ENCODE measurements around the gene CPNE5. TPM values are rescaled to one million over a fixed set of nuclear protein-coding genes. Genes with fewer than 3 reads are reported as not detected.
"Not testable (repeated sequence)": the region's sequence is repeated elsewhere in the genome, so short reads cannot be mapped to it uniquely, and the experiment has no call there.

The CPNE5 gene
- total RNA-seq, 1 donor from 2014 or later, result 2.7 TPM

DNA sequence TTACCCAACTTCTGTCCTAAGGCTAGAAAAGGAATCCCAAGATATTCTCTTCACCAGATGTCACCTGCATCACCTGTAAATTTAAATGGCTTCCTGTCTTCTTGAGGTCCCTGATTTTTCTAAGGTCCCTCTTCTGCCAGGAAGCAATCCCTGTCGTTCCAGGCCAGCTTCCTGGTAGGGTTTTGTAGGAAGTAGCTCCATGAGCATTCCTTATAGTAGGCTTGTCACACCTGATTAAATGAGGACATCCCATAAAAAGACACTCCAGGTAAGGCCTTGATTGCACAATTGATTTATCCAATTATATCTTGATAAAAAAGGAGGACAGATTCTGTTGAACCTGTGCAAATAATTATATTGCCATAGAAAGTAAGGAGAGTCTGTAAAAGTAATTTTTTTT lies 132.9 kb downstream of the CPNE5 start:
- intact Hi-C loops (cut with micrococcal nuclease), result no loop called here

DNA sequence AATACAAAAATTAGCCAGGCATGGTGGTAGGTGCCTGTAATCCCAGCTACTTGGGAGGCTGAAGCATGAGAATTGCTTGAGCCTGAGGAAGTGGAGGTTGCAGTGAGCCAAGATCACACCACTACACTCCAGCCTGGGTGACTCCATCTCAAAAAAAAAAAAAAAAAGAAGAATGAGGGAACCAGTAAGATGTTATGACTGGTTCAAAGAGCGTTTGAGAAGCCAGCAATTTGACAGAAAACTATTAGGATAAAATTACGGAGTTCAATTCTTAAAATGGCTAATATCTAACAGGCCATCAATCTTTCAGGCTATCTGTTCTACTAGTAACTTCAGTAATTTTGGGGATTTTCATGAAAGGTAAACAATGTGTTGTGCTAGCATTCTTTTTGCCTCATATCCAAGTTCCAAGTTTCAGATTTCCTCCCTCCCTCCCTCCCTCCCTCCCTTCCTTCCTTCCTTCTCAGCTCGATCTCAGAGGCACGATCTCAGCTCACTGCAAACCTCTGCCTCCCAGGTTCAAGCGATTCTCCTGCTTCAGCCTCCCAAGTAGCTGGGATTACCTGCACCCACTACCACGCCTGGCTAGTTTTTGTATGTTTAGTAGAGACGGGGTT lies 134.2 kb downstream of the CPNE5 start:
- intact Hi-C loops (cut with micrococcal nuclease), result not testable (repeated sequence)

DNA sequence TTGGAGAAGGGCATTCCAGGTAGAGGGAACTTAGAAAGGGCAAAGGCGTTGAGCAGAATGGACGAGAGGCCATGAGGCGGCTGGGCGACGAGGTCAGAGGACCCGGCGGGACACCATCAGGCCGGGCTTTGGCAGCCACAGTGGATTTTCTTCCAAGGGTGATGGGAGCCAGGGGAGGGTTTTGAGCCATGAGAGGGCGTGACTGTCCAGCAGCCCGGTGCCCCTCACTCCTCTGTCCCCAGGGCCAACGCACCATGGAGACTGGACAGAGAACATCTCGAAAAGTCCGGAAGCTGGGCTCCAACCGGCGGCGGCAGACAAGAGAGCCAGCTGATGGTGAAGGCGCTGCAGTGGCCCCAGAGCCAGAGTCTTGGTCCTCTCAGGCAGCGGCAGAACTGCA lies 135.3 kb downstream of the CPNE5 start:
- intact Hi-C loops (cut with micrococcal nuclease), result no loop called here

DNA sequence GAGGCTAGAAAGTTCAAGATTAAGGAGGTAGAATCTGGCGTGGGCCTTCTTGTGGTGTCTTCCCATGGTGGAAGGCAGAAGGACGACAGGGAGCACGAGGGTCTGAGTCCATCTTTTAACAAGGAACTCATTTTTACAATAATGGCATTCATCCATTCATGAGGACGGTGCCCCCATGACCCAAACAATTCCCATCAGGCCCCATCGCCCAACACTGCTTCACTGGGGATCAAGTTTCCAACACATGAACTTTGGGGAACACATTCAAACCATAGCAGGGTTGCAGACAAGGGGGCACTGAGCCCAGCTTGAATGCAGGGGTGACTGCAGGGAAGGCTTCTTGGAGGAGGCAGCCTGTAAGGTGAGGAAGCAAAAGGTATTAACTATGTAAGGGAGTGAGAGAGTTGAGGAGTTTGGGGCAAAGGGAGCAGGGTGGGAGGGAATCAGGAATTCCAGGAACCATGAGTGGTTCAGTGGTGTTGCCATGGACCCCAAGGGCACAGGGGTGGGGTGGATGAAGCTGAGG lies 136.1 kb downstream of the CPNE5 start:
- intact Hi-C loops (cut with micrococcal nuclease), result no loop called here

DNA sequence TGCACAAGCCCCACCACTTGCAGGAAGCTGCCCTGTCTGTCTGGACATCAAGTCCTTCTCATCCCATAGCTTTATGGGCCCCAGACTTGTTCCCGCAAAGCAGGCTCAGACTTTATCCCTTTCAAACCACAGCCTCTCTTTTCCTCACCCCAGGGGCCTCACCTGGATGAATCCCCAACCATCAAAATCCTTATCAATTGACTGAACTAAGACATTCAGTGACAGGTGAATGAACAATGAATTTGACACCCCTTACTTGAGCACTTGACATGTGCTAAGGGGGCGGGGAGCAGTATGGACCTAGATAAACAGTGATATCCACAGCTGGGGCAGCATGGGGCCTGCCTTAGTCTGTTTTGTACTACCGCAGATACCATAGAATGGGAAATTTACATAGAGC lies 136.6 kb downstream of the CPNE5 start:
- intact Hi-C loops (cut with micrococcal nuclease), result no loop called here

DNA sequence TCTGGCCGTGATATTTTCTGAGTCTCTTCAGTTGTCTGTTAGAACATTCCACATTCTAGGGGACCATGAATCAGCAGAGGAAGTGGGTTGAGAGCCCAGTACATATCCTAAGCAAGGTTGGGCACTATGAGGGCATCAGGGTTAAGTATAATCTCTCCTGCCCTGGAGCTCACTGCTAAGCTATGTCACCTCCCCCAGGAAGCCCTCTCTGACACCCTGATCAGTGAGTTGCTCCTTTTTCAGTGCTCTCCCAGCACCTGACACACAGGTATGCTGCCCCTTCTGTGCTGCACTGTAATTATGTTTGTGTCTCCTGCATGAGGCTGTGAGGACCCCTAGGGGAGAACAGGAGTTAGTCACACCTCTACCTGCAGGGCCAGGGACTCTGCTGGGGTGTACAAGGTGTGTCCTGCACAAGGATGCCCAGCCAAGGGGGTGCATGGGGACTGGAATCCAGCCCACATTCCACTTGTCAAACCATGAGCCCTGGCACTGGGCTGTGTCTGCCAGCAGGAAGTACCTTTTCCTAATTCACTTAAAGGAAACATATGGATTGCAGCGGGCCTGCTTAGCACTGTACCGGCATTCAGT lies 137.7 kb downstream of the CPNE5 start:
- intact Hi-C loops (cut with micrococcal nuclease), result no loop called here

DNA sequence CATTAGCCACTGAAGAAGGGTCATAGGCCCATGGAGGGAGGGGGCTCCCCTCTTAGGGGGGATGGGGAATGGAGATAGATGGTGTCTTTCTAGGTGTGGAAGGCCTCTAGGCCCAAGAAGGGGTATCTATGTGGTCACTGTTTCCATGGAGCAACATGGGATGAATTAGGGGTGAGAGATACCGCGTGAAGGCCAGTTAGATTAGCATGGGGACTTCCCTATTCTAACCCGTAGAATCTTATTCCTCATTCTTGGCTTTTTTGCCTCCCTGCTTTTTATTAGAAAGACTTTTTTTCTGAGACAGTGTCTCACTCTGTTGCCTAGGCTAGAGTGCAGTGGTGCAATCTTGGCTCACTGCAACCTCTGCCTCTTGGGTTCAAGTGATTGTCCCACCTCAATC lies 138.4 kb downstream of the CPNE5 start:
- intact Hi-C loops (cut with micrococcal nuclease), result no loop called here

DNA sequence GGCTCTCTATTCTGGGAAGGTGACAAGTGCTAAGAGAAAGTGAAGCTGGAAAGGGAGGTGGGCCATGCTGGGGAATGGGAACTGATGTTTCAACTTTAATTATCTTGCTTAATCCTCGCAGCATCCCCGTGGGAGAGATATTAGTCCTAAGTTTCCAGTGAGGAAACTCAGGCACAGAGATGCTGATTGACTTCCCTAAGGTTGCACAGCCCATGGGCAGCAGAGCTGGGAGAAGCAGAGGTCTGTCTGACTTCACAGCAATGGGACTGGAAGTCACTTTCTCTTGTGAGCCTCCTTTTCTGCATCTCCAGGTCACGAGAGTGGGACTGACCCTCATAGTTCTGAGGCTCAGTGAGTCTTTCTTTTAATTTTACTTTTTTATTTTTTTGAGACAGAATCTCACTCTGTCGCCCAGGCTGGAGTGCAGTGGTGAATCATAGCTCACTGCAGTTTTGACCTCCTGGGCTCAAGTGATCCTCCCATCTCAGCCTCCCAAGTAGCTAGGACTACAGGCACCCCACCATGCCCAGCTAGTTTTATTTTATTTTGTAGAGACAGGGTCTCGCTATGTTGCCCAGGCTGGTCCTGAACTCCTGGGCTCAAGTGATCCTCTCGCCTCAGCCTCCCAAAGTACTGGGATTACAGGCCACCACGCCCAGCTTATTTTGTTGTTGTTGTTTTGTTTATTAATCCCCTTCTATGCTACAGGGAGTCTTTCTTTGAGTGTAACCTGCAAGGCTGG lies 139.0 kb downstream of the CPNE5 start:
- intact Hi-C loops (cut with micrococcal nuclease), result no loop called here

DNA sequence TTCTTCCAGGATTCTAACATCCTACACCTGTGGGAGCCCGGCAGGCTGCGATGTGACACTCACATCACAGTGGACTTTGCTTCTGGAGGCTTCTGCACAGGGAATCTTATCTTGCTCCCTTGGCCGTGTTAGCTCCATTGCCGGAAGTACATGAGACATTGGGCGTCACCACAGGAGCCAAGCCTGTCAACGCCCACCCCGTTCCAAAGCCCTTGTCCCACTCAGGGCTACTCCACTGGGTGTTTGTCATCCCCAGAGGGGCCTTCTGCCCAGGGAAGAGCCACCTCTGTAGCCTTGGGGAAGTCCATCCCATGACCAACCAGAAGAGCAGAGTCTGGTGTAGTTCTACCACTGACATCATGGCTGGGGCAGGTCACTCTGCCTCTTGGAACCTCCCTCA lies 139.9 kb downstream of the CPNE5 start:
- intact Hi-C loops (cut with micrococcal nuclease), result no loop called here

DNA sequence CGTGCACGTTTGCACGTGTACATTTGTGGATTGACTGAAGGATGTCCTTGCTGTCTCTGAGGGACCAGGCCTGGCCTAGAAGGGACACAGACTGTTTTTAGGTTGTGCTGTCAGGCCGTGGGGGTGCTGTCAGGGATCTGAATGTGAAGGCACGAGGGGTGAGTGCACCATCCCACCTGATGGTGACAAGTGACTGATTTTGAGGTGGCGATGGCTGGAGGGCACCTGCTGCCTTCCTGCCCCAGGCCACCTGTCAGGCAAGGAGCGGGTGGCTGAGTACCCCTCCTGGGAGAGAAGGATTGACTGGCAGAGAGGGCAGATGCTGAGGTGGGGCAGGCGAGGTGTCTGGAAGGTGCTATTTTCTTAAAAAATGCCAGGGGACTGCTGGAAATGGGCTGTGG lies 140.4 kb downstream of the CPNE5 start:
- intact Hi-C loops (cut with micrococcal nuclease), result no loop called here

DNA sequence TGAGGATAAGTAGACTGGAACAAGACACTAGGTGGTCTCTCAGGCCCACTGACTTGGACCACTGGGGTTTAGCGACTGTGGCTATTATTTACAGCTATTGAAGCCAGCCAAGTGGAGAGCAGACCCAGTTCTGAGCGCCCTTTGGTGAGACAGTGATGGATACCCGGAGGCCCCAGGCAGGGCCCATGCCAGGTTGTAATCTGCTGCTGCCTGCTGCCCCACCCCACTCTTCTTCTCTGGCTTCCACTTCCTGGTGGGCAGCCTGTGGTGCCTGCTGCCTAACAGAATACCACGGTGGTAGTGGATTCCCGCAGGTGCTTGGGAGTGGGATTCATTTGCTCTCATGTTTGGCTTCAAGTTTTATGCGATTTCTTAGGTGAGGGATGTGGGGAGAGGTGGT lies 141.0 kb downstream of the CPNE5 start:
- intact Hi-C loops (cut with micrococcal nuclease), result no loop called here

DNA sequence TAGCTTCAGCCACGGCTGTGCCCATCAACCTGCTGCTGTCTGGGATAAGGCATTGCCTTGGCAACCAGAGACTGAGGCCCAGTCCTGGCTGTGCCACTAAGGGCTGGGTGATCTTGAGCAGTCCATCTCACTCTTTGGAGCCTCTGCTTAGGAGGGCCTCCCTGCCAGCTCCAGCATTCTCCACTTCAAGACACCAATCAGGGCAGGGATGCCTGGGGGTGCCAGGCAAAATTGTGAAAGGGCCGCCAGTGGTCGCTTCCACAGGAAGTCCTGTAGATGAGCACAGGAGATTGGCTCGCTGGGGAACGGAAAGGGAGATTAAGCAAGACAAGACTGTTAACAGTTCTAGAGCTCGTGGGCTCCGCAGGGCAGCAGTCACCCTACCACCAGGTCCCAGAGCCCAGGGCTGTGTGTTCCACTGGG lies 141.8 kb downstream of the CPNE5 start, which contains the start of gene RAB44:
Gene RAB44 (plus strand): TSS at position 346 of the 423 bp plus-strand sequence. CDS start 6,410 bp downstream, outside the sequence.
- intact Hi-C loops (cut with micrococcal nuclease), result no loop called here

DNA sequence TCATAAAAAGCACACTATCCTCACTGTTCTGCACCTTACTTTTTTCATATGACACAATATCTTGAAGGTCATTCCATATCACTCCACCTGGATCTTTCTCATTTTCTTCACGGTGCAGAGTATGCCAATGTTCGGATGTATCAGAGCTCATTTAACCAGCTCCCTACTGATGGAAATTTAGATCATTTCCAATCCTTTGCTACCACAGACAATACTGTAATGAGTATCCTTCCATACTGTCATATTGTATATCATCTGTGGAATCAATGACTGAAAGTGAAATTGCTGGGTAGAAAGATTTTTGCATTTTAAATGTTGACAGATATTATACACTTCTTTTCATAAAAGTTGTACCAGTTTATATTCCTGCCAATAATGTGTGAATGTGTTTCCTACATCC lies 143.8 kb downstream of the CPNE5 start:
- intact Hi-C loops (cut with micrococcal nuclease), result no loop called here

DNA sequence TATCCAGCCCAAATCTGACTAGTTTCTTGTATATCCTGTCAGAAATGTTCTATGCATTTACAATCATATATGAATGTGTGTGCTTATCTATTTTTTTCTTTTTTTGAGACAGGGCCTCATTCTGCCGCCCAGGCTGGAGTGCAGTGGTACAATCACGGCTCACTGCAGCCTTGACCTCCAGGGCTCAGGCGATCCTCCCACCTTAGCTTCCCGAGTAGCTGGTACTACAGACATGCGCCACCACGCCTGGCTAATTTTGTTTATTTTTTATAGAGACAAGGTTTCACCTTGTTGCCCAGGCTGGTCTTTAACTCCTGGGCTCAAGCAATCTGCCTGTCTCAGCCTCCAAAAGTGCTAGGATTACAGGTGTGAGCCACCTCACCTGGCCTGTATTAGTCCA lies 144.6 kb downstream of the CPNE5 start:
- intact Hi-C loops (cut with micrococcal nuclease), result no loop called here

DNA sequence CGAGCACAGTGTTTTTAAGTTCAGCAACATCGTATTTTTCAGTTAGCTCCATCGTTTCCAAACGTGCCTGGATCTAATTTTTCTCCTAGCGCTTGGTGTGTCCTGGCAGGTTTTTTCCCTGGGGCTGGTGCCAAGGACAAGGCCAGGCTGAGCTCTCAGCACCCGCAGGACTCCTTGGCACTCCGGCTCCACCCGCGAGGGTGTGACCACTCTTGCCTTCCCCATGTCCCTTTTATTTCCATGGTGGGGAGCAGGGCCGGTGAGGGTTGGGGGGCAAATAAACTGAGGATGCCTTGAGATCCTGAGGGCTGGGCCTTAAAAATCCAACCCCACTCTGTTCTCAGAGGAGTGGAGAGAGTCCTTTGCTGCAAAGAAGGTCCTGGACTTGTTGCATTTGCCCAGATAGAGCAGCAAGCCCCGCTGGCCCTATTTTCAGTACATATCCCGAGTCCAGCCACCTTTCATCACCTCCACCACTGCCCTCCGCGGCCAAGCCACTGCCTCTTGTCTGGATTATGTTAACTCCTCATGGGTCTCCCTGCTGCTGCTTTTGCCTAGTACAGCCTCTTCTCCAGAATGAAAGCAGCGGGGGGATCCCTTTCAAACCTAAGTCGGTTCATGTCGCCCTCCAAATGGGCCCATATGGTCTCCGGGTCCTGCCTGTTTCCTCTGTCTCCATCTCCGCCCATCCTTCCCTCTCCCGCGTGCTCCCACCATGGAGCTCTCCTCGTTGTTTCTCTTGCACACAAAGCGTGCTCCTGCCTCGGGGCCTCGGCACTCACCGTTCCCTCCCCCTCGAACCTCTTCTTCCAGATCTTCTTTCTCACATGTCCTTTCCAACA lies 146.2 kb downstream of the CPNE5 start:
- intact Hi-C loops (cut with micrococcal nuclease), result loop anchor here (1.0 kb wide), 4 partner anchors 11 to 66 kb away; no protein-coding TSS in a partner anchor

DNA sequence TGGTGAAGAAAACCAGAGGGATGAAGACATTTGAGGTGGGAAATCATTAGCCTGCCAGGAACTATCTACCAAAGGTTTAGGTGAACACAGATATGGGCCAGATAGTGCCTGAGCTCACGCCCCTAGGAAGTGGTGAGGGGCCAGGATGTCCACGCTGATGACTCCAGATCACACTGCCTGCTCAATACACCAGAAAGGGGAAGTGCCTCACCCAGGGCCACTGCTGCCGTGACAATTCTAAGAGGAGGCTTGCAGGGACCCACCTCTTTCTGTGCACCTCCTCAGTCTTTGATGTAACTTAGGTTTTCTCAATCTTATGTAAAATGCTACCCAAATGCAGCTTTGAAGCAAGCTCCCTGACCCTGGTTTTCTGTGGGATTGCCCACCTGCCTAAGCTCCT lies 147.0 kb downstream of the CPNE5 start:
- intact Hi-C loops (cut with micrococcal nuclease), result loop anchor here (1.0 kb wide), 4 partner anchors 10 to 67 kb away; no protein-coding TSS in a partner anchor

DNA sequence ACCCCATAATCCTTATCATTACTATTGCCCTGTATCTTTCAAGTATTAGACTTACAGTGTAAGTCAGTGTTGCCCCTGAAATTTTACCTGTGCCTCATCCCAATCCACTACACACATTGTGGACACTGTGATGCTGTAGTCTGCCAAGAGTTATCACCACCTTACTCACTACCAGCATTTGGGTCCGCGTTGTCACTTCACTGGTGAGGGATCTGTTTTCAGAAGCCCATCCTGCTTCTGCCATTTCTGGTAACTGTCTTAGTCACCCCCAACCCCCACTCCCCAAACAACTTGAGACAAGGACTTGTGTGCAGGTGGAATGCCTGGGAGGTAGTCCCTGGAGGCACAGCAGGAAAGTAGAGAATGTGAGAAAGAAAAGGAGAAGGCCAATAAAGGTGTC lies 147.6 kb downstream of the CPNE5 start:
- intact Hi-C loops (cut with micrococcal nuclease), result loop anchor here (1.0 kb wide), 4 partner anchors 9 to 68 kb away; no protein-coding TSS in a partner anchor

DNA sequence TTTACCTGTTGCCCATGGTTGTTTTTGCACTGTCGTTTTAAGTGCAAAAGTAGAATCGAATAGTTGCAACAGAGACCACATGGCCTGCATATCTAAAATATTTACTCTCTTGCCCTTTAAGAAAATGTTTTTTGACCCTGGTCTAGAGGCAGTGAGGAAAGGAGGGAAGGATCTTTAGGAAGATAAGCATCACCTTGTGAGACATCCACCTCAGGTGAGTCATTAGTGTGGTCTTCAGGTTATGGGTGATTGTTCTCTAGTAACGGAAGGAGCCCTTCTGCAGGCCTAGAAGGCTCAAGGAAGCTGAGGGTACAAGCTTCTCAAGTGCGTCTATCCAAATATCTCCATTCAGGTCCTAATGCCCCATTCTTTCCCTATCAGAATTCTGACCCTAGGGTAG lies 148.2 kb downstream of the CPNE5 start:
- intact Hi-C loops (cut with micrococcal nuclease), result no loop called here
